ENCODE results near the gene FIGN.

DNA sequence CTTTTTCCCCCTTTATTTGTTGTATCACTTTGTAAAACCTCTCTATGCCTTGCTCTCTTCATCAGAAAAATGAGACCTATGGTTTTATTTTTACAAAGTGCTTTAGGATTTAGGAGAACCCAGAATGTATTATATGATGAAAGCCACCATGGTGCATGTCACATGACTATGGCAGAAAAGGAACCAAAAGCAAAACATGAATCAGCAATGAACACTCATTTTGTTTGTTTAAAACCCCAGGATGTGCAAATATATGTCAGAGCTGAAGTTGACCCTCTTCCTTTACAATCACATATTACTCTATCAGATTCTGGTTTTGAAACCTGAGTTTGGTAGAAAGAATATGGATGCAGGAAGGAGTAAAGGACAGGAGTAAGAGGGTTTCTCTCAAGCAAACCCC is 70.0 kb downstream of the FIGN start:
- TF ChIP-seq, protein P1, sequence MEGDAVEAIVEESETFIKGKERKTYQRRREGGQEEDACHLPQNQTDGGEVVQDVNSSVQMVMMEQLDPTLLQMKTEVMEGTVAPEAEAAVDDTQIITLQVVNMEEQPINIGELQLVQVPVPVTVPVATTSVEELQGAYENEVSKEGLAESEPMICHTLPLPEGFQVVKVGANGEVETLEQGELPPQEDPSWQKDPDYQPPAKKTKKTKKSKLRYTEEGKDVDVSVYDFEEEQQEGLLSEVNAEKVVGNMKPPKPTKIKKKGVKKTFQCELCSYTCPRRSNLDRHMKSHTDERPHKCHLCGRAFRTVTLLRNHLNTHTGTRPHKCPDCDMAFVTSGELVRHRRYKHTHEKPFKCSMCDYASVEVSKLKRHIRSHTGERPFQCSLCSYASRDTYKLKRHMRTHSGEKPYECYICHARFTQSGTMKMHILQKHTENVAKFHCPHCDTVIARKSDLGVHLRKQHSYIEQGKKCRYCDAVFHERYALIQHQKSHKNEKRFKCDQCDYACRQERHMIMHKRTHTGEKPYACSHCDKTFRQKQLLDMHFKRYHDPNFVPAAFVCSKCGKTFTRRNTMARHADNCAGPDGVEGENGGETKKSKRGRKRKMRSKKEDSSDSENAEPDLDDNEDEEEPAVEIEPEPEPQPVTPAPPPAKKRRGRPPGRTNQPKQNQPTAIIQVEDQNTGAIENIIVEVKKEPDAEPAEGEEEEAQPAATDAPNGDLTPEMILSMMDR (IDR thresholded peaks at IDR 0.05; ENCODE audit: low read depth, low read length, missing input control): no peak
- TF ChIP-seq RAD21 (IDR thresholded peaks at IDR 0.05) (no peak), REST (IDR thresholded peaks at IDR 0.05) (no peak), GABPA (IDR thresholded peaks at IDR 0.05 in 1 of 2, conservative IDR thresholded peaks at IDR 0.05 in 1 of 2) (no peak), SP1 (IDR thresholded peaks at IDR 0.05) (no peak), FOXA1 (IDR thresholded peaks at IDR 0.05) (no peak), ATF3 (IDR thresholded peaks at IDR 0.05) (no peak), MAX (IDR thresholded peaks at IDR 0.05) (no peak), JUND (IDR thresholded peaks at IDR 0.05) (no peak), HNF4A (conservative IDR thresholded peaks at IDR 0.05) (no peak), YY1 (IDR thresholded peaks at IDR 0.05) (no peak), HNF4G (IDR thresholded peaks at IDR 0.05) (no peak)
- TF ChIP-seq, protein P2, sequence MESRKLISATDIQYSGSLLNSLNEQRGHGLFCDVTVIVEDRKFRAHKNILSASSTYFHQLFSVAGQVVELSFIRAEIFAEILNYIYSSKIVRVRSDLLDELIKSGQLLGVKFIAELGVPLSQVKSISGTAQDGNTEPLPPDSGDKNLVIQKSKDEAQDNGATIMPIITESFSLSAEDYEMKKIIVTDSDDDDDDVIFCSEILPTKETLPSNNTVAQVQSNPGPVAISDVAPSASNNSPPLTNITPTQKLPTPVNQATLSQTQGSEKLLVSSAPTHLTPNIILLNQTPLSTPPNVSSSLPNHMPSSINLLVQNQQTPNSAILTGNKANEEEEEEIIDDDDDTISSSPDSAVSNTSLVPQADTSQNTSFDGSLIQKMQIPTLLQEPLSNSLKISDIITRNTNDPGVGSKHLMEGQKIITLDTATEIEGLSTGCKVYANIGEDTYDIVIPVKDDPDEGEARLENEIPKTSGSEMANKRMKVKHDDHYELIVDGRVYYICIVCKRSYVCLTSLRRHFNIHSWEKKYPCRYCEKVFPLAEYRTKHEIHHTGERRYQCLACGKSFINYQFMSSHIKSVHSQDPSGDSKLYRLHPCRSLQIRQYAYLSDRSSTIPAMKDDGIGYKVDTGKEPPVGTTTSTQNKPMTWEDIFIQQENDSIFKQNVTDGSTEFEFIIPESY (IDR thresholded peaks at IDR 0.05): no peak

Measured in liver (tissue), 3 donors.